Thyroid gland (tissue), 4 donors: ENCODE data around the gene IWS1. TPM values are rescaled to one million over a fixed set of nuclear protein-coding genes. Genes with fewer than 3 reads are reported as not detected.

Experiments
- DNase-seq, 2 donors: peaks; one replicate each; pipeline ENCODE4 v3.0.0-alpha.2; 2019
- H3K27ac ChIP-seq, 3 donors: fragments of 200-600 bp; sonication (generic); 1 replicate in 2 of 3; 2 replicates in 1 of 3; pipeline ENCODE4 v1.5.1; 2016 to 2019; ENCODE audit warnings: mild to moderate bottlenecking in 1 of 3, moderate library complexity in 1 of 3
- H3K27me3 ChIP-seq: fragments of 200-600 bp; sonication (generic); one replicate; pipeline ENCODE4 v1.5.1; 2019
- H3K36me3 ChIP-seq, 2 donors: fragments of 200-600 bp; sonication (generic); one replicate each; pipeline ENCODE4 v1.5.1; 2016 to 2019
- H3K4me1 ChIP-seq, 2 donors: fragments of 200-600 bp; sonication (generic); one replicate each; pipeline ENCODE4 v1.5.1; 2017 to 2019
- H3K4me3 ChIP-seq, 3 donors: fragments of 200-600 bp; sonication (generic); replicated peaks in 1 of 3; 1 replicate in 2 of 3; 2 replicates in 1 of 3; pipeline ENCODE4 v1.5.1; 2016; ENCODE audit warnings: mild to moderate bottlenecking in 1 of 3
- H3K9me3 ChIP-seq: fragments of 200-600 bp; sonication (generic); one replicate; pipeline ENCODE4 v1.5.1; 2017
- POLR2A ChIP-seq, 2 donors: fragments of 450-650 bp; IDR thresholded peaks; one replicate each; pipeline ENCODE4 v1.6.1; 2017; ENCODE audit warnings: antibody characterized with exemption in 2 of 2, mild to moderate bottlenecking in 2 of 2, moderate library complexity in 1 of 2
- WGBS, 2 donors: methylation state at CpG; one replicate each; pipeline ENCODE4 v1.1.5; 2017; 5-methylcytosine and 5-hydroxymethylcytosine counted together
- intact Hi-C: fragments of 100-400 bp; cut with DNase I; formaldehyde crosslinking; loops from one replicate; pipeline ENCODE4 v1.15.1; 2023
- total RNA-seq, 4 donors: library from RNA; depleted of rRNA; stranded (reverse); fragments of >200 nt; gene quantifications; one replicate each; pipeline ENCODE4 v1.2.3, GENCODE V29; 2016
- TF ChIP-seq, protein P1 (sequence below), 6 experiments: fragments of 200-600 bp in 3 of 6; fragments of 450-650 bp in 3 of 6; sonication (generic) in 3 of 6; IDR thresholded peaks; one replicate each; pipeline ENCODE4 v1.5.1; 2016 to 2019; ENCODE audit warnings: antibody characterized with exemption in 6 of 6, mild to moderate bottlenecking in 2 of 6, inconsistent platforms in 1 of 6, moderate library complexity in 1 of 6

IWS1 gene
- total RNA-seq, 4 donors from 2014 or later, result 33.8 to 70.4 (median 42.1) TPM

DNA sequence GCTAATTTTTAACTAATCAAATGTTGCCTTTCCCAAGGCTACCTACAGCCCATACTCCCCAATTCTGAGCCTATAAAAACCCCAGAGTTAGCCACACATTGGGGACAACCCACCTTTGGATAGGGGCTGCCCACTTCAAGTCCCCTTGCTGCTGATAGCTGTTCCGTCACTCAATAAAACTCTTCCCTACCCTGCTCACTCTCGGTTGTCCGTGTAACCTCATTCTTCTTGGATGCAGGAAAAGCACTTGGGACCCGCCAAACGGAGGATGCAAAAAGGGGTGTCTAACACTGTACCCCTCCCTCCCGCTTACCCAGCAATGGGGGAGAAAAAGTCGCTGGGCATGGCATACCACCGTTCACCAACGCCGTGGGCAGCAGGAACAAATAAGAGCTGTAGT lies 12.2 kb downstream of the IWS1 start:
- TF ChIP-seq POLR2A (IDR thresholded peaks at IDR 0.05), result no peak
- TF ChIP-seq, protein P1, sequence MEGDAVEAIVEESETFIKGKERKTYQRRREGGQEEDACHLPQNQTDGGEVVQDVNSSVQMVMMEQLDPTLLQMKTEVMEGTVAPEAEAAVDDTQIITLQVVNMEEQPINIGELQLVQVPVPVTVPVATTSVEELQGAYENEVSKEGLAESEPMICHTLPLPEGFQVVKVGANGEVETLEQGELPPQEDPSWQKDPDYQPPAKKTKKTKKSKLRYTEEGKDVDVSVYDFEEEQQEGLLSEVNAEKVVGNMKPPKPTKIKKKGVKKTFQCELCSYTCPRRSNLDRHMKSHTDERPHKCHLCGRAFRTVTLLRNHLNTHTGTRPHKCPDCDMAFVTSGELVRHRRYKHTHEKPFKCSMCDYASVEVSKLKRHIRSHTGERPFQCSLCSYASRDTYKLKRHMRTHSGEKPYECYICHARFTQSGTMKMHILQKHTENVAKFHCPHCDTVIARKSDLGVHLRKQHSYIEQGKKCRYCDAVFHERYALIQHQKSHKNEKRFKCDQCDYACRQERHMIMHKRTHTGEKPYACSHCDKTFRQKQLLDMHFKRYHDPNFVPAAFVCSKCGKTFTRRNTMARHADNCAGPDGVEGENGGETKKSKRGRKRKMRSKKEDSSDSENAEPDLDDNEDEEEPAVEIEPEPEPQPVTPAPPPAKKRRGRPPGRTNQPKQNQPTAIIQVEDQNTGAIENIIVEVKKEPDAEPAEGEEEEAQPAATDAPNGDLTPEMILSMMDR (IDR thresholded peaks at IDR 0.05), result no peak
- H3K9me3 ChIP-seq, result no peaks in the 10 kb centered on the region
- H3K27me3 ChIP-seq, result no peaks in the 10 kb centered on the region
- H3K4me3 ChIP-seq, result no peak overlapping the region
- 81% methylated on average over 10 of the region's 10 CpGs for WGBS, 2 donors
- H3K27ac ChIP-seq, result no peak overlapping the region
- intact Hi-C loops, result no loop called here
- H3K36me3 ChIP-seq, result peaks cover 0 to 4% of the 10 kb centered on the region in 2 donors
- H3K4me1 ChIP-seq, result peaks cover 15 to 21% of the 10 kb centered on the region in 2 donors
- DNase-seq, result no peak

DNA sequence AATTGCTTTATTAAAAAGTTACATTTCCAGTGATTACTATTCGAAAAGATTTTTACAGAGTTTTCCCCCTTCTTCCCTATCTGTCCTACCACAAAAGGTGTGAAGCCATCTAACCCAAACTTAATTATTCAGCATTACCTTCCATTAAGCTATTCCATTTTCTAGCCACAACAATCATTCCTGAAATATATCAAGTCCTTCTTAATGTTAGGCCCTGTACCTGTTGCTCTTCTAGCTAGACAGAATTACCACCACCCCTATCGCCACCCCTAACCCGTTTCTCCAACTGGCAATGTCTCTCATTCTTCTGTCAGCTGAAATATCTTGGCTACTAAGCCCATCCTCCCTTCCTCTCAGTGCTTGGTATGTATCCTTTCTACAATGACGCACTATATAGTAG lies 13.9 kb downstream of the IWS1 start:
- Histone ChIP-seq H3K27ac (no peak overlapping the region), H3K27me3 (no peaks in the 10 kb centered on the region), H3K9me3 (no peaks in the 10 kb centered on the region), H3K36me3 (peaks cover 0 to 4% of the 10 kb centered on the region in 2 donors), H3K4me1 (peaks cover 31 to 37% of the 10 kb centered on the region in 2 donors), H3K4me3 (no peak overlapping the region)
- 94 to 96% methylated on average over 4 of the region's 4 CpGs for WGBS, 2 donors
- DNase-seq, result no peak
- intact Hi-C loops, result no loop called here
- TF ChIP-seq, protein P1 (IDR thresholded peaks at IDR 0.05), result no peak
- TF ChIP-seq POLR2A (IDR thresholded peaks at IDR 0.05), result no peak

GRCh38 chr2:127511917-127512316 lies 14.4 kb downstream of the IWS1 start:
- H3K36me3 ChIP-seq, result peaks cover 0 to 4% of the 10 kb centered on the region in 2 donors
- TF ChIP-seq, protein P1 (IDR thresholded peaks at IDR 0.05), result no peak
- no peak for TF ChIP-seq POLR2A (IDR thresholded peaks at IDR 0.05)
- H3K27me3 ChIP-seq, result no peaks in the 10 kb centered on the region
- H3K4me3 ChIP-seq, result no peak overlapping the region
- no peak overlapping the region for H3K27ac ChIP-seq
- no peak for DNase-seq
- intact Hi-C loops, result no loop called here
- 67 to 71% methylated on average over 1 of the region's 1 CpG for WGBS, 2 donors
- H3K4me1 ChIP-seq, result peaks cover 36 to 42% of the 10 kb centered on the region in 2 donors
- H3K9me3 ChIP-seq, result no peaks in the 10 kb centered on the region

- Histone ChIP-seq H3K27me3 (no peaks in the 10 kb centered on the region), H3K4me1 (peaks cover 38 to 42% of the 10 kb centered on the region in 2 donors), H3K36me3 (peaks cover 0 to 4% of the 10 kb centered on the region in 2 donors), H3K4me3 (no peak overlapping the region), H3K9me3 (no peaks in the 10 kb centered on the region), H3K27ac (no peak overlapping the region)
- TF ChIP-seq POLR2A (IDR thresholded peaks at IDR 0.05), result no peak
- TF ChIP-seq, protein P1 (IDR thresholded peaks at IDR 0.05), result no peak
- intact Hi-C loops, result no loop called here
- WGBS, 2 donors, result 93 to 94% methylated on average over 6 of the region's 6 CpGs
- DNase-seq, result no peak
Observed at GRCh38 chr2:127511090-127511695, 15.1 kb downstream of the IWS1 start.

- H3K36me3 ChIP-seq, result peaks cover 4 to 7% of the 10 kb centered on the region in 2 donors
- no peak overlapping the region for H3K4me3 ChIP-seq
- TF ChIP-seq, protein P1 (IDR thresholded peaks at IDR 0.05), result no peak
- no peak for TF ChIP-seq POLR2A (IDR thresholded peaks at IDR 0.05)
- 94 to 98% methylated on average over 2 of the region's 2 CpGs for WGBS, 2 donors
- no peaks in the 10 kb centered on the region for H3K27me3 ChIP-seq
- peaks cover 31 to 32% of the 10 kb centered on the region in 2 donors for H3K4me1 ChIP-seq
- H3K9me3 ChIP-seq, result no peaks in the 10 kb centered on the region
- intact Hi-C loops, result no loop called here
- DNase-seq, result no peak
- no peak overlapping the region for H3K27ac ChIP-seq
Observed at GRCh38 chr2:127510073-127510472, 16.2 kb downstream of the IWS1 start.
